GM19023 (cell line): ENCODE results near the gene ARID3C.

Source experiments
- ATAC-seq: cut with Tn5 transposase; IDR thresholded peaks from one replicate; pipeline ENCODE4 v1.9.1; 2021; ENCODE audit warnings: mild to moderate bottlenecking, moderate library complexity; ENCODE audit not compliant: unreplicated experiment

The ARID3C gene

DNA sequence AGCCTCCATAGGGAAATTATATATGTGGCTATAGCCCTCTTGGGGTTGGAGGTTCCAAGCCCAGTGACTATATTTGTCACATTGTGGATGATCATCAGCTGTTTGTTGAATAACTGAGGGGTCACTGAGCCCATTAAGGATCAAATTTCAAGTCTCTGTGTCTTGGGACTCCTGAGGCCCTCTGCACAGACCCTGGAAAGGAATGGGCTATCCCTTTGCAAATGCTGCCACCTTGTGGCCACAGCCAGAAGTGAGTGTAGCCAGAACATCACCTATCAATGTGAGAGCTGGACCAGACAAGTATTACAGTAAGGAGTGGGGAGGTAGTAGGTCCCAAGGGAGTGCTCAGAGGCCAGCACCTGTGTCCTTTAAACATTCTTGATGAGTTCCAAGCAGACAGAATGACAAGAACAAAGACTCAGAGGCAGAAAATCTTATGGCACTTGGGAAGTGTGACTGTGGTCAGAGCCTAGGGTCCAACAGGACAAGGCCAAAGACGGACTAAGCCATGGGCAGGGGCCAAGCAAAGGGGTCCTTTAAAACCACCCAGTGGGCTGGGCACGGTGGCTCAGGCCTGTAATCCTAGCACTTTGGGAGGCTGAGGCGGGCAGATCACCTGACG, 25.1 kb downstream of the ARID3C start:
- ATAC-seq: peak; percentile 87

DNA sequence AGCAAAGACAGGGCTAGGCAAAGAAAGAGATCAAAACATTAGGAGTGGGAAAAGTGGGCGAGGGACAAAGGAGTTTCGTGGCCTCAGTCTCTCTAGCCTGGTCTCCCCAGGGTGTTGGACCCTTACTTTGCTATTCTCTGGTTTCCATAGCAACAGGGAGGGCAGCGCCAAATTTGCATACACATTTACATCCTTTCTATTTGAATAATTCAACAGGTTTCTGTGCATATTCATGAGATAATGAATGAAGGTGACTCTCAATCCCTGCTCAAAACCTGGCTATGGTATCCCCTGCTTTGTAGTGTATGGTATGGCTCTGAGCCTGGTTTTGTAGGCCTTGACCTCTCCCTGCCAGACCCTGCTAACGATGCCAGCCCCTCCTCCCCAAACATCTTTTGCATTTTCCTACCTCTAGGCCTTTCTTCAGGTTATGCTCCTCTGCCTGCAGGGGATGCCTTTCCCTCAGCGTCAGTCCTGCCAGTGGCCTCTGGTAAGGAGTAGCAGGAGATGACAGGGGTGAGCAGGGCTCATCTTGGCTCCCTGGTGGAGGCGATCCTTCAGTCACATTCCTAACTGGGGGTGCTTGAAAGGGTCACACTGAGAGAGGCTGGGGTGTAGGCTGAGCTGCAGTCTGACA, 26.8 kb downstream of the ARID3C start:
- no peak for ATAC-seq

DNA sequence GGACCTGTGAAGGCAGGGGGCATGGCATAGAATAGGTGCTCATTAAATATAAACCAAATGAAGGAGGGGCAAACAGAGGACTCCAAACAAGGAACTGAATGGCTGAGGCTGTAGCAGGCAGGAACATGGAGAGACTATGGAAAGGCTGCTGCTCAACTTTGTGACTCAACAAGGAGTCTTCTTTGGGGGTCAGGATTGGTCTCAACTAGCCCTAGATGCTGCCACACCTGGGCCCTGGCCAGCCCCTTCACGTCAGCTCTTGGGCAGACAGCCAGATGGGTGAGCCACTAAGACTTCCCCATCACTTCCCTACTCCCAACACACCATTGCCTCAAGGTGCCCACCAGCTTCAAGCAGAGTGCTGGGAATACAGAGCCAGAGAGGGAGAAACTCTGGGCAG, 28.0 kb downstream of the ARID3C start:
- no peak for ATAC-seq

DNA sequence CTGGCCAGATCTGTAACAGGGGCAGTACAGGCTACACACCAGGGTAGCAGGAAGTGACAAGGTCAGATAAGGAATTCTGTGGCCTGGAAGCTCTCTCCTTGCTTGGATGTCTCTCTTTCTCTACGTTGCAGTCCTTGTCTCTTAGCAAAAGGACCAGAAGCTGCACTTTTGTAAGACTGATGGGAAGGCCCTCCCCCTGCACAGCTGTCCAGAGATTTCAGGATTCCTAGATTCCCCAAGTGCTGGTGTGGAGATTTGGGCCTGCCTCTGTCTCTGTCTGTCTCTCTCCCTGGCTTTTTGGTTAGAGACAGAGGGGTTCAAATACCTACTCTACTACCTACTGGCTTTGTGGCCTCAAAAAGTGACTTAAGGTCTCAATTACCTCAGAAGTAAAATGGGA, 29.3 kb downstream of the ARID3C start:
- no peak for ATAC-seq

DNA sequence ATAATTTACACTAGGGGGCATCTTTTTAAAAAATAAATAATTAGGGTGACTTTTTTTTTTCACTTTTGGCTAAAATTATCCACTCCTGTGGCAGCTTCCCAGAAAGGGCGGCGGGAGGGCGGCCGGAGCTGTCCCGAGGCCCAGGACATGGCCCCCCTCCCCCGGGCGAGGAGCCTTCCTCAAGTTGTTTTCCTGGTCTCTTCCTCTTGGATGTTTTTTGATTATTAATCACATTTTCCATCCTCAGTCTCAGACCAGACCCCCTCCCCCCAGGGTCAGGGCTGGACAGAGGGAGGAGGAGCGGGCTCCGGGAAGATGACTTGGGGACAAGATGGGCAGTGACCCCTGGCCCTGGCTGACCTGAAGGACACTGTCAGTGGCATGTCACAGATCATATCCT, 34.7 kb downstream of the ARID3C start:
- no peak for ATAC-seq

DNA sequence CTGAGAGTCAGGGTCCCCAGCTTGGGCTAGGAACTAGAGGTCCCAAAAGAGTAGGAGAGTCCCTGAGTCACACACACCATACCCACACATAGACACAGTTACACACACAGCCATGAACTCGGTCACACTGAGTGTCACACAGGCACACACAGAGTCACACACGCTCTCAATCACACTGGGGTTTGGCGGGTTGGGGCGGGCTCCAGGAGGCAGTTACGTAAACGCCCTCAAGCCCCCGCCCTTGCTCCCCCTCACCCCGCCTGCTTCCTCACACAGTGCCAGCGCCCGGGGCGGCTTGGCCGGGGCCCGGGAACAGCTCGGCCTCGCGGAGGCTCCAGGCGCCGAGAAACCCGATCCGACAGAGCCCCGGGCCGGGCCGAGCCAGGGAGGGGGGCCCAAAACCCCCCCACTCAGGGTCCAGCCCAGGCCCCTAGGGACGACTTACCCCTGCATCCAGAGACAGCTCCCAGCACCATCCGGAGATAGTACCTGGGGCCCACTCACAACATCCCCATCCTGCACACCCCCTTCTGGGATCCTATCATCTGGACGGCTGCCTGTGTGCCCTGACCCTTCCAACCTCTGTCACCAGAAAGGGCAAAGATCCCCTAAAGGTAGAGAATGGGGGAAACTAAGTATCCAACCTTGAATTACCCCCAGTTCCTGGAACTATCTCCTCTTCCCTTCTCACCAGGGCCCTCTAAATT, 35.8 kb downstream of the ARID3C start:
- no peak for ATAC-seq

DNA sequence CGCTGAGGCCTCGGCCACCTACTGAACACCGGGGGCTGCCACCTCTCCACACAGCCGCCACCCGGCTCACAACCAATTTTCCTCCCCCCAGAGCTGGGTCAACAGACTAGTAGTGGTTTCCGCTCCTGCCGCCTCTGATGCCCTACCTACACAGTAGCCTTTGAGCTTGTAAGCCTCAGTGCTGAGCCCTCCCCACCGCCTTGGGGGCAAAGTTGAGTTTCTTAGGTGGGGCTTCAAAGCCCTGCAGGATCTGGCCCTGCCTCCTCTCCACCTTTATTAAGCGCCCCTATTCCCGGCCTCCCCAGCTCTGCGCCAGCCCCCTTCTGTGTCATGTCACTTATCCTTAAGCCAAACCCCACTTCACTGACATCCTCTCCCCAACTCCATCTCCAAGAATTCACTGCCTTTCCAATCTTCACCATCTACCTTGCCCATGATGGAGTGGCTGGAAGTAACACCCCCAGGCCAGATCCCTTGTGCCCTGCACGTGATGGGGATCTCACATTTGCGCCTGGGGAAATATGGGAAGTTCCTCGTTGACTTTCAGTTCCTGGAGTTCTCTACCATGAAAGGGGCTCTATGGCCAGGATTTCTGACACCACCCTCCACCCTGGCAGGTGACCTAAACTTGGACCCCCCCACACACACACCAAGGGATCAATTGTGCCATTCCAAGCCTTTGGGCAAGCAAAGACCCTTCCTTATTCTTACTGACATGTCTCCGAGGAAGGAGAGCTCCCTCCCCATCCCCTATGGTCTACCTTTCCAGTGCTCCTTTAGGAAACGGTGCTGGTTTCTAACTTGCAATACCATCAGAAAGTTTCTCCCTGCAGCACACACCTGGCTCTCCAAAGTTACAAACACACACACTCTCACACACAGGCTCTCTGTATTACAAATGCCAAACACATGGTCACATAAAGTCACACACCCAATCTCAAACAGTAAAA, 36.7 kb downstream of the ARID3C start:
- no peak for ATAC-seq

DNA sequence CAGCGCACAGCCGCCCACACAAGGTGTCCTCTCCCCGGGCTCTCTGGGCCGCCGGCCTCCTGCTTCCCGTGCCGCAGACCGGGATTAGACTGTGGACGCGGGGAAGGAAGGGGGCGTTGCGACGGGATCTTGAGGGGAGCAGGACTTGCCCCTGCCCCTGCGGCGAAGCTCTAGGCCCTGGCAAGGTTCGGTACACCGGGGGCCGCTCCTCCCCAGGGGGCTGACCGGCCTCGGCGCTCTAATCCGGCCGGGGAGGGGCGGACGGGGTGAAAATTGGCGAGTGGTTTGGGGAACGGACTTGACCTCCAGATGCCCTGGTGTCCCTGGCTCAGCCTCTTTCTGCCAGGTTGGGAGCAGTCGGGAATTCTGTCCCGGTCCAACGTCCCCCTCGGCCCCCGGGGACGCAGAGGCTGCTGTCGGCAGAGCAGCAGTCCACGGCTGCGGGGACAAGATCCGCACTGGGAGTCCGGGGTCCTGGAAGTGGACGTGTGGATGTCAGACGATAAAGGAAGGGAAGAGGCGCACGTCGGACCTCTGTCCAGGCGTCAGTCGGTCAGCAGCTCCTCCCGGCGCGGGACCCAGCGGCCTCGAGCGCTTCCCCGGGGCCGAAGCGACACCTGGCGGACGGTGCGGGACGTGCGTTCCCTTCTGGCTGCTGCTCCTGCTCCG, 37.5 kb downstream of the ARID3C start:
- peak; percentile 72 for ATAC-seq

DNA sequence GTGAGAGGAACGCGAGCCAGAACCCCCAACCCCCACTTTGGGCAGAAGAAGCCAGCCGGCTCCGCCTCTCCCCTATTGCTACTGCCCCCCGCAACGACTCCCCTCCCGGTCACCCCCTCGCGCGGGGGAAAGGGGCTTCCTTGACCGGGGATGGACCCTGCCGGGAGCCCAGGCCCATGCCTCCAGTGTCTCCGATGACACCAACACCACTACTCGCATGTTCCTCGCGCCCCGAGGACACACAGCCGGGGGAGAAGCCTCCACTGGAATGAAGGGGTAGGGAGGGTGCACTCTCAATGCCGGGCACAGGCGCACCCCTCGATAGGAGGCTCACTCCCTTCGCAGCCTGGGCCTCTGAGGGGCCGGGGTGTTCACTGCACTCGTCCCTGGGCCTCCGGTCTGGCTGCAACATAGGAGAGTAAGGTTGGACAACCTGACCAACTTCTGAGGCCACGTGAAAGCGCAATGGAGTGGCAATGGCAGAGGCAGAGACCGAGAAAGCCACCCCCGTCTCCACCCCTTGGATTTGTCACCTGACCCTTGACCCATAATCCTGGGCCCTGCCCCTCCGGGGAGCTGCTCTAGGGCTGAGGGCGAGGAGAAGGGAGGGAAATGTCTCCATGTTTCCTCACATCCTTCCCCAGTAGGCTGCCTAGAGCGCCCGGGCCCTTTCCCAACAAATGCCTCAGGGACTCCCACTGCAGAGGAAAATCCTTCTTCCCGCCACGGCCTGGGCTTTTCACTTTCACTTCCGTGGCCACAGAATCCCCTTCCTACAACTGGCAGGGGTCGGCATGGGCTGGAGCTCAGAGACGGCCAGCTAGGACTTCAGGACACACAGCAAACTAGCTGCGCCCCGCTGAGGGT, 38.3 kb downstream of the ARID3C start:
- no peak for ATAC-seq

DNA sequence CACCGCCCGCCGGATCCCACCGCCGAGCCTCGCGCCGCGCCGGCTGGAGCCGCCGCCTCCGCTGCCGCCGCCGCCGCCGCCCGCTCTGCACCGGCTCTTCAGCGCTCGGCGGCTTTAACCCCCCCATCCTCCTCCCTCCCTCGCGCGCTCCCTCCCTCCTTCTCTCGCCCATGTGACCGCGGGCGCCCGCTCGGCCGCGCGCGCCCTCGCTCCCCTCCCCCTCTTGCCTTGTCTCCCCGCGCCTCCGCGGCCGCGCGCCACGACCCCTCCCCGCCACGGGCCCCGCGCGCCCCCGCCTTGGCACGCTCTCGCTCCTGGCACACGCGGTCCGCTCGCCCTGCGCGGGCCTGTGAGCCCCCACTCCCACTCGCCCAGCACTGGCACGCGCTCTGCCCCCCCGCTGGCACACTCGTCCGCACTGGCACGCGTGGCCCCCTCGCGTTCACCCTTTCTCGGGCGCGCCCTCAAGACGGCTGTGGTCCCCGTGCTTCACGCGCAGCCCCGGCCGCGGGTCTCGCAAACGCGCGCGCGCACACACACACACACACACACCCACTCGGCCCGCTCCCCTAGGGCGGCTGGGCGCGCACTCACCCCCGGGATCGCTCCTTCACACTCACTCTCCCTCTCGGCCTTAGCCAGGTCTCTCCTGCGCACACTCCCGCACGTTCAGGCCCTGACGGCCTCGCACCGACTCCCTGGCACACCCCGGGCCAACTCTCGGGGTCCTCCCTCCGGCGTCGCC, 39.1 kb downstream of the ARID3C start, which contains the start of gene CNTFR:
Gene CNTFR (minus strand): TSS at position 89 of the 745 bp plus-strand sequence. CDS start 20,743 bp downstream, outside the sequence.
- ATAC-seq: no peak

DNA sequence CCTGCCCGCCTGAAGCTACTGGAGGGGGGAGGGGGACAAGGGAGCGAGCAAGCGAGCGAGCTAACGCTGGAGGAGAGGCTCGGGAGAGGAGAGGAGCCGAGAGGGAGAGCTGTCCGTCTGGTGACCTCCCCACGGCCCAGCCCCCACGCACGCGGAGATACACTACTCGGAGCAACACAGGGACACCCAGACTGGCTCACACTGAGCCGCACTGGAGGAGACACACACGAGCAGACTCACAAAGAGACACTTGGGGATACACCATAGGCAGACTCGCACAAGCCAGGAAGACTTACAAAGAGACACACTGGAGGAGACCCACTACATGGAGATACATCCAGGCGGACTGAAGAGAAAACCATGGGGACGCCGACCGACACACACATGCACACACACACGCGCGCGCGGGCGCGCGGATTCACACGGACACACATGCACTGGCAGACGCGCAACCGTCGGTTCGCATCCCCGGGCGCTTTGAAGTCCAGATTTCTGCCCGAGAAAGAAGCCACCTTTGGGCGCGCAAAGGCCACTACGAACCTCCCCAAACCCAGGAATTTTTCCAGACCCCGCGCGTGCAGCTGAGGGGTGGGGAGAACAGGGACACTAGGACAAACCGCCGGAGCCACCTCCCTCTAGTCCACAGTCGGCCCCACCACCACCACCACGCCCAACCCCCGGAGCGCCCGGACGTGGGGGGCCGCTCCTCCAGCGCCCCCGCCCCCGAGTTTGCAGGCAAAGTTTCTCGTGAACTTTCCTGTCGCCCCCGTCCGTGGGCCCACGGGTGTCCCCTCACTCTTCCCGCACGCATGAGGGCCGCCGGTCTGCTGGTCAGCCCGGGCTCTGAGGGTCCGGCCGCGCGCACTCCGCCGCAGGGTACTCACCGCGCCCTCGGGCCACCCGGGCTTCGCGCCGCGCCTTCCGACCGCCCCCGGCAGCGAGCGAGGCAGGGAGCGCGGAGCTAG, 39.9 kb downstream of the ARID3C start:
- no peak for ATAC-seq

DNA sequence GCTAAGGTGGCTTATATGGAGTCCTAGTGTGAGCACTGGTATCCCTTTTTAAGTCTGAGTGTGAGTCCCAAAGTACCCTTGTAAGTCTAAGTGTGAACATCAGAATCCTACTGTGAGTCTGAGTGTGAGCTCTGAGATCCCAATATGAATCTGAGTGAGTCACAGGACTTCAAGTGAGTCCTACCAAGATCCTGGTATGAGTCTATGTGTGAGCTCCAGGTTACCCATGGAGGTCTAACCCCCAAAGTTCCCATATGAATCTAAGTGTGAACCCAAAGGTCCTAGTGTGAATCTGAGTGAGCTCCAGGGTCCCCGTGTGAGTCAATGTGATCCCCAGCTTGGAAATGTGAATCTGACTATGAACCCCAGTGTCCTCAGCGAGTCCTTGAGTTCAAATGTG, 41.6 kb downstream of the ARID3C start:
- ATAC-seq: no peak

DNA sequence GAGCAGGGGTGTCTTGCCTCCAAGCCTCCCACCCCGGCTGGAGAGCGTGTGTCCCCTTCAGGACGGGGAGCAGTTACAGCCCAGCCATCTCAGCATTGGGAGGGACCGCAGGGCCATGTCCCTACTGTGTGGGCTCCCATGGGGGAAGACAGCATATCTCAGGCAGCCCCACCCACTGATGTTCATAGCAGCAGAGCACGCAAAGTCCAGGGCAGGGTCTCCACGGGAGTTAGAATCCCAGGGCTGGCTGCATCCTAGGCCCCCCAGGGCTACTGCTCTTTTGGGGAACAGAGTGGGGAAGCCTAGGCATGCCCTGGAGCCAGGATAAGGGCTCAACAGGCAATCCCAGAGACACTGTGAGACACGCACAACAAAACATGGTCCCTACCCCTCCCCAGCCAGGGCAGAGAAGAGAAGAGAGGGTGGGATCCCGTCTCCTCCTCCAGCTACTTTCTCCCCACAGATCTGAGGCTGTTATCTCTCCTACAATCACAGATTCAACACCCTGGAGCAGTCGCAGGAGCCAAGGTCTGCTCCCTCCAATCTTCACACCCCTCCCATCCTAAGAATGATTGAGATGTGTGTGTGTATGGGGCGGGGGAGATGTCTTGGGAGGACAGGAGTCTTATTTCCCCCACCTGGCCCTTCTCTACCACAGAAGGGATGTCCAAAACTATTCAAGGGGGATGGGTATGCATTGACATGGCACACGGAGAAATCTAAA, 42.8 kb downstream of the ARID3C start:
- no peak for ATAC-seq

DNA sequence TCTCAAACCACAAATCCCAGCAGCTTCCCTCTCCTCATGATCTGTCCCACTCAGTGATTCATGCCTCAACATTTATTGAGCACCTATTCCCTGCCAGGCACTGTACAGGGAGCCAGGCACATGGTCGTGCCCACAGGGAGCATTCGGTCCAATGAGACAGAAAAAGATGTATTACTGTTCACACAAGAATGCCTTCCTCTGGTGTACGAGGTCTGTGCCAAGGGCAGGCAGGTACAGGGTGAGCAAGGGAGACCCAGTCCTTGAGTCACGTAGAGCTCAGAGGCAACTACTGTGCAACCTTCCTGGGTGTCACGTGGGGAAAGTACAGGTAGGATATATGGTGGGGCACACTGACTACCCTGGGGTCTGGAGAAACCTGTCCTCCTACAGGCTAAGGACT, 43.9 kb downstream of the ARID3C start:
- no peak for ATAC-seq

DNA sequence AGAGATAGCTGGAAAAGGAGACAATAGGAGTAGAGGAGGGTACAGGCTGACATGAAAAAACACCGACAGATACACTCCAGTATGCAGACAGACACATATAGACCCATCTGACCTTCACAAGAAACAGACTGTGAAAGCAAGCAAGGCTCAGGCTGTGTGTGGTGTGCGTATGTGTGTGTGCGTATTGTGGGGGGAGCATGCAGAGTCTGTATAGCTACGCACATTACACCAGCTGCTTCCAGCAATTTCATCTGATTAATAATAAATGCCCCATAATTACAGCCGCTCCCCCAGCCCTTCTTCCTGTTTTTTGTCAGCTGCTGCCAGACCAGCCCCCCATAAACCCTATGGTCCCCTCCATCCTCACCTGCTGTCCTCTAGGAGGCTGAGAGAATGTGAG, 46.1 kb downstream of the ARID3C start:
- no peak for ATAC-seq

DNA sequence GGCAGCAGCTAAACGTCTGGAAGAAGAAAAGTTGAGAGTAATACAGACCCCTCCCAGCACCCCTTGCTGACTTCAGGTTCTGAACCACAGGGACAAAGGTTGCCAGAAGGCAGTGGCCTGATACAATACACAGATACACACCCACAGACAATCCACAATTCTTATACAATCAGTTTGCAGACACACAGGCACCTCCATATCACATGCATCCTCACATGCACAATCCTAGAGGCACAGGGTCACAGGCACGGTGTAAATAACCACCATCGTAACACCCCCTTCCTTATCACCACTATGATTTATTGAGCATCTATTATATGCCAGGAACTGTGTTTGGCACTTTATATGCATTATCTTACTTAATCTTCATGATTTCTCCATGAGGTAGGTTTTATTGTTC, 47.5 kb downstream of the ARID3C start:
- ATAC-seq: no peak

DNA sequence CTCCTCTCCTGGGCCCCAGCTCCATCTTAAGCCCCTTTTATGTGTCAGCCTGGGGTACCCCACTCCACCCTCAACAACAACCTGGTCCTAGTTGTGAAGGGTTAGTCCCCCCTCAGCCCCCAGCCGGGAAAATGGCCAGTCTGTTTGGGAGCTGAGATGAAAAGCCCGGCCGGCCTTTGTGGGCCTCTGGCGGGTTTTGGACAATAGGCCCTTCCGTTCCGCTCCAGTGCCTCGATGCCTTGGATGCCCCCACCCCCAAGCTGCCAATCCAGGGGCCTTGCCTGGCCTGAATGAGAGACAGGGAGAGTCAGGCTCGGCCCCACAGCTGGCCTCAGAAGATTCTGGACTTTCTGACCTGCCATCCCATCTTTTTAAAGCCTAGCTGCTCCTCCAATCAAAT, 48.5 kb downstream of the ARID3C start:
- ATAC-seq: no peak
